ENCODE results near the gene JADE3. TPM values are rescaled to one million over a fixed set of nuclear protein-coding genes. Genes with fewer than 3 reads are reported as not detected.

The JADE3 gene
- total and polyA plus RNA-seq, 2 experiments from 2014 or later: 4.5 to 15.3 TPM

DNA sequence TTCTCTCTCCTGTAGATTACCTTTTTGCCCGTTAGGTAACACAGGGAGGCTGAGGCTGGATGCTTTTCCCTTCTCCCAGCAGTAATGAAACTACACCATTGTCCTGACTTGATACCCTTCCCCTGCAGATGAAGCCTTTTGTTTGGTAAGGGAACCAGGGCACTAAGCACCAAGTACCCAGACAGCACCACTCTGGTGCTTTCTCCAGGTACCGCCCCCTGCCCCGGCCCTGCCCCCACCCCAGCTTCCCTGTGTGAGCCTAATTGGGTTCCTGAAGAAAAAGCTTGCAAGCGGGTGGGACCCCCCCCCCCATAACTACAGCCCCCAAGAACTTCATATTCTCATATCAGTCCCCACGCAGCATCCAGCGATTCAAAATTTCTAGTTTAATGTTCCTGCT lies 79.8 kb downstream of the JADE3 start (continued):
- TF ChIP-seq CTCF (conservative IDR thresholded peaks at IDR 0.05; ENCODE audit: low read depth in 2 of 2): no peak
- no peak for TF ChIP-seq JUNB (IDR thresholded peaks at IDR 0.05; ENCODE audit: unreplicated experiment)

- Mint-ChIP-seq H3K36me3 (ENCODE audit: low read depth) (peaks cover 29% of the 10 kb centered on the region; the same call in 2 of the 3 replicates), H3K4me3 (no peak overlapping the region), H3K27me3 (ENCODE audit: insufficient read depth, low read depth, poor library complexity) (no peaks in the 10 kb centered on the region), H3K27ac (no peak overlapping the region; the same call in 1 of the 2 replicates), H3K4me1 (peaks cover 24% of the 10 kb centered on the region), H3K9me3 (no peaks in the 10 kb centered on the region)
- Histone ChIP-seq H3K27me3 (ENCODE audit: insufficient read depth) (no peaks in the 10 kb centered on the region), H4K20me1 (replicated peaks; ENCODE audit: insufficient read depth) (no peaks in the 10 kb centered on the region; the same call in 1 of the 2 replicates), H3K4me3 (no peak overlapping the region), H3K79me2 (replicated peaks; ENCODE audit: insufficient read depth) (no peaks in the 10 kb centered on the region; the same call in 1 of the 2 replicates), H3K4me2 (no peak overlapping the region), H3K9me2 (ENCODE audit: insufficient read depth) (no peaks in the 10 kb centered on the region), H2AFZ (no peak overlapping the region), H3F3A (replicated peaks; ENCODE audit: low read depth) (no peaks in the 10 kb centered on the region), H3K4me1 (ENCODE audit: insufficient read depth) (peaks cover 24% of the 10 kb centered on the region), H3K36me3 (ENCODE audit: insufficient read depth) (0 out of 2 replicates have a peak, but pooled peaks cover 3% of the 10 kb centered on the region), H3K27ac (ENCODE audit: low read depth) (no peak overlapping the region)
- ATAC-seq: no peak
- no peak for TF ChIP-seq NANOG (IDR thresholded peaks at IDR 0.05; ENCODE audit: borderline replicate concordance)
- TF ChIP-seq EZH2 (IDR thresholded peaks at IDR 0.05; ENCODE audit: low read depth, unreplicated experiment): no peak
- no peak for TF ChIP-seq JUNB (IDR thresholded peaks at IDR 0.05; ENCODE audit: unreplicated experiment)
- no peak for TF ChIP-seq EZH2phosphoT487 (IDR thresholded peaks at IDR 0.05; ENCODE audit: unreplicated experiment)
- TF ChIP-seq CREB1 (CRISPR knock-in tag; IDR thresholded peaks at IDR 0.05; ENCODE audit: low read depth): no peak
- no peak for TF ChIP-seq CTCF (conservative IDR thresholded peaks at IDR 0.05; ENCODE audit: low read depth in 2 of 2)
- TF ChIP-seq POLR2AphosphoS5 (IDR thresholded peaks at IDR 0.05; ENCODE audit: low read depth): no peak
- no peak for TF ChIP-seq ZNF462 (CRISPR knock-in tag; IDR thresholded peaks at IDR 0.05)
- TF ChIP-seq ETS1 (IDR thresholded peaks at IDR 0.05): no peak
- DNase-seq (ENCODE audit: low spot score): no peak
Measured at GRCh38 chrX:46994096-46994495, 81.9 kb downstream of the JADE3 start.

Data from GM23338 (cell line).